GM18951 (cell line): Measurements from ENCODE around the gene ASB10.

ENCODE experiments used
- POLR2A ChIP-seq: IDR thresholded peaks from 4 replicates; pipeline ENCODE4 v1.6.1; 2011; ENCODE audit warnings: mild to moderate bottlenecking; ENCODE audit not compliant: insufficient read length, insufficient read depth; ENCODE audit errors: extremely low read depth
- in situ Hi-C: fragments of 300-500 bp; cut with MboI; formaldehyde crosslinking; loops from one replicate; pipeline ENCODE4 v1.12.0; 2022; ENCODE audit warnings: low sequenced_read_pairs, mixed read lengths, inconsistent platforms; ENCODE audit not compliant: unreplicated experiment

Gene ASB10

DNA sequence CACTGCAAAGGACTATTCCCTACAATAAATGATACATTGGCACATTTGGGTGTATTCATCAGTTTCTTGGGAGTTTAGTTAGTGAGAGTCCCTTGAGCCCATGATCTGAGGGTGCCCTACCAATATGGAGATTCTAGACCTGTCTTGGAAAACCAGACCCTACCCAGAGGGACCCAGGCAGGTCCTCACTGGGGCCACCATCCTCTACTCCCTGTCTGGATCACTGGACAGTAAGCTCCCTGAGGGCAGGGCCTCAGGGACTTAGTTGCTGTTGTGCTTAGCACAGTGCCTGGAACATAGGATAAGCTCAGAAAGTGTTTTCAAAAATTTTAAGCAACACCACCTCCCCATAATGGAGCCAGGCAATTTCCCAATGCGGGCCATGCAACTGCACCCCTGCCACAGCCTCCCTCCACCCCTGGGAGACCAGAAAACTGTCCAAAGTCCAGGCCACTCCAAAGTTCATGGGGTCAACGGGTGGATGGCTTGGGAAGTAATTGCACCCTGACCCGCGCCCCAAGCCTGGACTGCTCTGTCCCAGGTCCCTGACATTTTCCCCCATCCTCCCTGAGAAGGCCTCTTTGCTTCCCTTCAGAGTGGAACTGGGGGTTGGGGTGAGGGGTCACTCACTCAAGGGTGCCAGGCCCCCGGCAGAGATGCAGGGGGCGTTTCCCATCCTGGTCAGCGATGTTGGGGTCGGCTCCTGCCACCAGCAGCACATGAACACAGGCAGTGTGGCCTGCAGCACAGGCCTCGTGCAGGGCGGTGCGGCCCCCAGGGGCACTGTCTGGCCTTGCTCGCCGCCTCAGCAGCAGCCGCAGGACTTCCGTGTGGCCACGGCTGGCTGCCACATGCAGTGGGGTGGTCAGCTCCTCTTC, 1.0 kb downstream of the ASB10 start:
- in situ Hi-C loops, result no loop called here
- no peak for TF ChIP-seq POLR2A

DNA sequence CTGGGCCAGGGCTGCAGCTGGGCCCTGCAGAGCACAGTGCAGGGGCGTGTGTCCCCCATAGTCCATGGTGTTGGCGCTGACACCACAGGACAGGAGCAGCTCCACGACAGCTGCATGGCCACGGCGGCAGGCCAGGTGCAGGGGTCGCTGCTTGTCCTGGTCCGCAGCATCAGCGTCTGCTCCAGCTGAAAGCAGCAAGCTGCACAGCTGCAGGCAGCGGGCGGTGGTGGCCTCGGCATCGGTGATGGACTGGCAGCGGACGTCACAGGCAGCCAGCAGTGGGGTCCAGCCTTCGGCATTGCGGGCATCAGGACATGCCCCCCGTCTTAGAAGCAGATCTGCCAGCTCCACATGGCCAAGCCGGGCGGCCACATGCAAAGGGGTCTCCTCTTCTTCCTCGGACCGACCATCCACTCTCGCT, 6.0 kb downstream of the ASB10 start:
- in situ Hi-C loops, result no loop called here

DNA sequence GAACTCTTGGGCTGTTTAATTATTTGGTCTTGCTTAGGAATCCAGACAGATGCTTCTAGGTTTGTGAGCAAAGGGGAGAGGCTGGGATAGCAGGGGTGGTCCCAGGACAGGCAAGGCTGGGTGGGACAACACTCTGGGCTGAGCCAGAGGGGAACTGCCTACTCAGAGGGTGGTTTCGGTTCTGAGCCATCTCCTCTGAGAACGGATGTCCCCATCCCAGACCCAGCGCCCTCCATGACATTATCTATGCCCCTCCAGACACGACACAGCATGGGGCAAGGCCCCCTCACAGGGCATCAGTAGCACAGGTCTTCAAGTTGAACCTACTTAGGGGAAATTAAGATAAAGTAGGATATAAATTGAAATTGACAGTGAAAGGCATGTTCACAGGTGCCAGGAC, 7.1 kb downstream of the ASB10 start:
- in situ Hi-C loops, result no loop called here

More for the DNA sequence above, 6.0 kb downstream of the ASB10 start:
- no peak for TF ChIP-seq POLR2A

DNA sequence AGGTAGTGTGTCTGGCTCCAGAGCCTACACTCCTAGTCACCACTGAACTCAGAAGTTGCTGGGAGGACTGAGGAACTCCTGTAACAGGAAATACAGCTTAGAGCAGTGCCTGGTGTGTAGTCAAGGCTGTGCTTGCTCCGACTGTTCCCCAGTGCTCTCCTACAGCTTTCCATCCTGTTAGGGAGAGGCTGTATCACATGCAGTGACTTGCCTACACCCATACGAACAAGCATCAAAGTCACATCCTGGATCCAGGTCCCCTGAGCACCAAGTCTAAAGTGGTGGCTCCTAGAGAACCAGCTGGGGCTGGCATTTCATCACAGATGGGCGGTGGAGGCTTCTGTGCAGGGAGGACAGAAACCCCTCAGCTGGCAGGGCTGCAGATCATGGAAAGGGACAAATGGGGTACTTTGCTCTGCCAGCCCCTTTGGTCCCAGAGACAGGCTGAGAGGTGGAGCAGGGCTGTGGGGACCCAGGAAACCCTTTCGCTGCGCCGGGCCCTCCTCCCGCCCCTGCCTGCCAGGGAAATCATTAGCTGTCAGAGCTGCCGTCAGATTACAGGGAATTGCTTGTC, 7.7 kb downstream of the ASB10 start:
- TF ChIP-seq POLR2A, result no peak
- in situ Hi-C loops, result no loop called here

More for the DNA sequence above, 7.1 kb downstream of the ASB10 start:
- no peak for TF ChIP-seq POLR2A

DNA sequence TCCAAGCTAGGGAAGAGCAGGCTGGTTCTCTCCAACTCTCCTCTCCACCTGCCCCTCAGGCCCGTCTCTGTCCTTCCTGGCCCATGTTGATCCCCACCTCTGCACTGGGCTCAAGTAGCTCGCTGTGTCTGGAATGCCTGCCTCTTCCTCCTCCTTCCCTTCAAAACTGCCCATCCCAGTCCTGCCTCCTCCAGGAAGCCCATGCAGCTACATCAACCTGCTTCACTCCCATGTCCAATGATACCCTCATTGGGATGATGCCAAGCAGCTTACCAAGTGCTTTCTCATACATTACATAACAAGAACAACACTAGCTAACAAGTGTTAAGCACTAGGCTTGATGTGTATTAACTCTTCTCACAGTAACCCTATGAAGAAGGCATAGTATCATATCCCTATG, 8.2 kb downstream of the ASB10 start:
- in situ Hi-C loops, result no loop called here
- no peak for TF ChIP-seq POLR2A

DNA sequence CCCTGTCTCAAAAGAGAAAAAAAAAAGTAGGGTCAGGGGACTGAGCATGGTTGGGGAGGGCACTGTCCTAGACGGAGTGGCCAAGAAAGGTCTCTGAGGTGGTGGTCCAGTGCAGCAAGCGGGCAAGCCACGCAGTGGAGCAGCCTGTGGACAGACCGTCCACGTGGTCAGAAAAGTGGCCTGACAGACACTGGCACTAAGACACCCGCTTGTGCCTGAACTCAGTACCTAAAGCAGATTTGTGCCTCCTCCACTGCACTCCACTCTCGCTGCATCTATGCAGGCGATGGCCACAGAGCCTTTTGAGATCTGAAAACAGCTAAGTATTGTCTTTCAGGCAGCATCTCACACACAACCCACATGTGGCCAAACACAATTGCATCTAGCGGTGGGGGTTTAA, 8.8 kb downstream of the ASB10 start:
- no peak for TF ChIP-seq POLR2A
- in situ Hi-C loops, result no loop called here

DNA sequence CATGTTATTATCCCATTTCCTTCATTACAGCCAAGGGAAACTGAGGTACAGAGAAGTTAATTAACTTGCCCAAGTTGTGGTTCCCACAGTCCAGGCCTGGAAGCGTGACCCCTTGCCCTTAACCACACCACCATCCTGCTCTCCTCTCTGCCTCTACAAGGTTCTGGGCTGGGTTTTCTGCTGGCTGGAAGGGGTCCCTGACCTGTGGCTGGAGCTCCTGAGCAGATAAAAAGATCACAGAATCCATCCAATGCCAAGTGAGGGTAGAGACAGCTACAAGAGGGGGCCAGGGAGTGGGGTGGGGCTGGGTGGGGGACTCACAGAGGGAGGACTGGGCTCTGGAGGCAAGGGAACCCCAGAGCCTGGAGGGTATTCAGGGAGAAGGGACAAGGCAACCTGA, 9.7 kb downstream of the ASB10 start:
- TF ChIP-seq POLR2A, result no peak
- in situ Hi-C loops, result no loop called here

DNA sequence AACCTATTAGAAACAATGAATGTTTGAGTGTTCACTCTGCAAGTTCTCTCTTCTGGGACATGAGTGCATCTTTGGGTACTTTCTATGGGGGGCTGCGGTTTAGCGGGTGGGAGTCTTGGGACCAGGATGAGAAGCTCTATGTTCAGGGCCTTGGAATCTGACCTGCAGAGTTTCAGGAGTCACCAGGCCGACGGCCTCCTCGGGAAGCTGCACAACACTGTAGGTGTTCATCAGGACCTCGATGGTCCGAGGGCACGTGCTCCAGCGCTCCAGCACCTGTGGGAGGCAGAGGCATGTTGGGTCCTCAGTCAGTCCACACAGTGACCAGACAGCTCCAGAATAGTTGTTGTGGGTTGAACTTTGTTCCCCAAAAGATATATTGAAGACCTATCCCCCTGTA, 10.6 kb downstream of the ASB10 start:
- in situ Hi-C loops, result no loop called here
- TF ChIP-seq POLR2A, result no peak

DNA sequence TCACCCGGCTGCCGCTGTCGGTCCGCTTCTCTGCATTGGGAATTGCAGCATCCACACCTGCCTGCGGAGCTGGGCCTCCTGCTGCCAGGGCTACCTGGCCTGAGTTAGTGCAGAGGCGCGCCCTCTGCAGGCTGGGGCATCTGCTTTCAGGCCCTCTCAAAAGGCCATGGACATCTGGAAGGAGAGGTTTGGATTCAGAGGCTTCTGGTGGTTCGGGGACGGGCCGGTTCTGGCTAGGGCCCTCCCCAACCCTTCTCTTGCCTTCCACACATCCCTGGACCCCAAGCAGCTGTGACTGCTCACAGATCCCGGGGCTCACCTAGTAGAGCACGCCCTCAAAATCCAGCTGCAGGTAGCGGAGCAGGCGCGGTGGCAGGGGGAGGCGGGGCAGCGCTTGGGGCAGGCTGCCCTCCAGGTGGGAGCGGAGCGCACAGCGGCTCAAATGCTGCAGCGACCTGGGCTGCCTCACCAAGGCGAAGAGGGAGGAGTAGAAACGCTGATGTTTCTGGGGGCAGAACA, 11.2 kb downstream of the ASB10 start:
- in situ Hi-C loops, result no loop called here
- no peak for TF ChIP-seq POLR2A

DNA sequence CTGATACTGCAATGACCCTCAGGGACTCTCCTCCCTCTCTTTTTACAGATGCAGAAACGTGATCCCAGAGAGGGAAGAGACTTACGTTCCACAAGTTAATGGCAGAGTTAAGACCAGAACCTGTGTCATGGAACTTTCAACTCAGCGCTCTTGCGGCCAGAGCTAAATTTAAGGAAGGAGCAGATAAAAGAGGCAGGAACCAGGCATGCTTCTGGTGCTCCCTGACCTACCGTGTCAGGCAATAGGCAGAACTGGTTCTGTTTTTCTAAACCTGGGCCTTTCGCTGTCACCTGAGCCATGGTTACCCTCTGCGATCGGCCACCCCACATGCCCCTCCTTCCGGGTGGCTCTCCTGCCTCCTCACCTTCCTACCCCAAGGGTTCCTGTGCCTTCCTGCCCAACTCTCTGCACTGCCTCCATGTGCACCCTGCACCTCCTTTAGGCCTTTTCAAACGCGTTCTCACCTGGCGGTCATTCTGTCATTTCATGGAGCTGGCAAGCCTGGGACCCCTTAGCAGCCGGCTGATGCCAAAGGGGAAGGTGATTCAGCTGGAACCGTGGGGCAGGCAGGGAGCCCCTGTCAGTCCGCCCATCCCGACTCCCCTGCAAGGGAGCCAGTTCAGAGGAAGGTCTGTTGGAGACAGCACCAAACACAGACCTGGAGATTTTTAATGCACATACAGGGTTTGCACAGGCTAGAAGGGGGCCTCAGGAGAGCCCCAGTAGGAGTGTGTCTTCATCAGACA, 11.8 kb downstream of the ASB10 start:
- in situ Hi-C loops, result no loop called here
- no peak for TF ChIP-seq POLR2A

DNA sequence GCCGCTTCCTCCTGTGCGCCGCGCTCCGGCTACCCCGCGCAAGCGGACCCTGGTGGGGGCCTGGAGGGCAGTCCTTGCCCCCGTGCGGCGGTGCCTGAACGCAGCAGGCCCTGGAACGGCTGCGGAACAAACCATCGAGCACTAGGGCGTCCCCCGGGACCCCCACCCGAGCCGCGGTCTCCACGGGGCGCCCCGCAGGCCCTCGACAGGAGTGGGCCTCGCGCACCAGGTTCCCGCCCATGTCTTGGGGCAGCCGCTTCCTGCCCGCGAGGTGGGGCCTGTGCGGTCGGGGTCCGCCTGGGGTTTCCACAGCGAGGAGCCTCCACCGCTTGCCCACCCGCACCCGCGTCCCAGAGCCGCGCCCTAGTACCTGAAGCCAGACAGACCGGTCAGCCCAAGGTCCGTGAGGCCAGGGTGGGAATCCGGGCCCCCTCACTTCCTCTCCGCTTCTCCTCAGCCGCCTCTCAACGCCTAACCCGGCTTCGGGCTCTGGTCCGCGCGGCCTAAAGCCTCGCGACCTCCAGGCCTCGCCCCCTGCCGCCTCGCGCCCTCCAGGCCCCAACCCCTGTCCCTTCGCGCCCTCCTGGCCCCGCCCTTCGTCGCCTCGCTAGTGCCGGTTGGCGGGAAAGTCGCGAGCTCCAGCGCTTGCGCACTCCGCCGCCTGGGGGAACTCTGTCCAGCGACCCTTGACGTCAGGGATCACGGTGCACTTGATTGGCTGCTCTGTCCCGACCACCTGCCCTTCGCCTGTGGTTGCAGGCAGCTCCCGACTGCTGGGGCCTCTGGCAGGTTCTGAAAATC, 12.6 kb downstream of the ASB10 start:
- in situ Hi-C loops, result no loop called here
- TF ChIP-seq POLR2A, result no peak

DNA sequence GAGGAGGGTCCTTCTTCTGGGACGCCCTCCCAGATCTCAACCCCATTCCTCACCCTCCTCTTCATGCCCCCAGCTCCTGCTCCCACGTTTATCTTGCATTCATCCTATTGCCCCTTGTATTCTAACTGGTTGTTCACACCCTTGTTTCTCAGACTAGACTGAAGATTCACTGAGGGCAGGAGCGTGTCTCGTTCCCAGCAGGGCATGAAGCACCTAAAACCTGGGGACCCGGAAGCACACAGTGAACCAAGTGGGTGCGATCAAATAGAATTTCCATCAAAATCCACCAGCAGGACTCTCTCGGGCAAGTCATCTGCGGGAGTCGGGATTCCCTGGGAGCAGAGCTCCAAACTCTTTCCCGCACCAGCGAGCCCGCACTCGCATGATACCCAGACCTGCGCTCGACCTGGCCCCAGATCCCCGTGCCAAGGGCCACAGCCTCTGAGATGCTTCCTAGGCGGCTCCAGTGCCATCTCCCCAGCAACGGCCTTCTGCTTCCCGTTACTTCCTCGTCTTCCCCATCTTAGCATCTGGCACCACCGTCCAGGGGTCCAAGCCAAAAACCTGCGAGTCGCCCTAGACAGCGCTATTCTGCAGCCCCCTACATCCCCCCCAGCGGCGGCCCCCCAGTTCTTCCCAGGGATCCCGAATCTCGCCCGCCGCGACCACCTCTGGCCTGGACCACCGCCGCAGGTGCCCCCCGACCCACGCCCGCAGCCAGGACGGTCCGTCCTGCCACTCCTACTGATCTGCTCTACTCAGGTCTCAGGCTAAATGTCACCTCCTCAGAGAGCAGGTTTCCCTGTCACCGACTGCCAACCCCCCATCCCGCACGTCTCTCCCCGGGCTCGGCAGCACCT, 13.4 kb downstream of the ASB10 start:
- TF ChIP-seq POLR2A, result no peak
- in situ Hi-C loops, result no loop called here
